HG03135 (cell line): ENCODE results near the gene ATP2C2.

Experiments used
- ATAC-seq: cut with Tn5 transposase; IDR thresholded peaks from one replicate; pipeline ENCODE4 v1.9.1; 2021; ENCODE audit warnings: mild to moderate bottlenecking, moderate library complexity; ENCODE audit not compliant: unreplicated experiment

Gene ATP2C2

GRCh38 chr16:84361546-84361945 lies 6.8 kb upstream of the ATP2C2 start:
- no peak for ATAC-seq

DNA sequence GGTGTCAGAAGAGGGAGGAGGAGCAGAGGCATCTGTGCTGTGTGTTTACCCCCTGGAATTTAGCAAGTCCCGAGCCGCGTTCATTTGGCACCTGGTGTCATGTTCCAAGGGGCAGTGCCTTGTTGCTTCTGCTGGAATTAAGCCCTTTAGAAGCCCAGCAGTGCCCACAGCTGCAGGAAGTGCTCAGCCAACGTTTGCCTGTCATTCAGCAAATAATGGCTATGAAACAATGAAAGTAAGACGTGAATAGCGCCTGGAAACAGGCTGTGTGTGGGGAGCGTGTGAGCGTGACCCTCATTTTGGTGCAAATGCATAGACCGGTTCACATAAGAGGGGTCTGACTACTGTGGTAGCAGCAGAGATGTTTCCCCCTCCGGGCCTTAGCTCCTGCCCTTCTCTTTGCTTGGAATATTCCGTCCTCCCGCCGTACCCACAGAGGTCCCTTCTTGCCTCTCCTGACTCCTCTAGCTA lies 5.8 kb upstream of the ATP2C2 start:
- no peak for ATAC-seq

DNA sequence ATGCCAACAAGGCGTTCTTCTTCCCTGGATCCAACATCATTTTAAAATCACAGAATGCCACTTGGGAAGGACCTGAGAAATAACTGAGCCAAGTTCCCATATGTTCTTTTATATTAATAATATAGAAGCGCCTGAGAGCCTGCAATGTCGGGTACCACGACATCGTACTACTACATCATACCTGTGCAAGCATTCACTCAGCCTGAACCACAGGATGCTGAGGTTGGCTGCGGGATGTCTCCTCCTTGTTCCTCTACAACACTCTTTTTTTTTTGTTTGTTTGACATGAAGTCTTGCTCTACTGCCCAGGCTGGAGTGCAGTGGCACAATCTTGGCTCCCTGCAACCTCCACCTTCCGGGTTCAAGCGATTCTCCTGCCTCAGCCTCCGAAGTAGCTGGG lies 2.1 kb upstream of the ATP2C2 start:
- ATAC-seq, result no peak

GRCh38 chr16:84367297-84367680 lies 1.0 kb upstream of the ATP2C2 start:
- no peak for ATAC-seq

GRCh38 chr16:84367750-84368307 lies 509 bp upstream of the ATP2C2 start:
- no peak for ATAC-seq

GRCh38 chr16:84369105-84369504 lies 767 bp downstream of the ATP2C2 start:
- no peak for ATAC-seq

- ATAC-seq, result no peak
Observed at GRCh38 chr16:84369938-84370627, 1.7 kb downstream of the ATP2C2 start.

DNA sequence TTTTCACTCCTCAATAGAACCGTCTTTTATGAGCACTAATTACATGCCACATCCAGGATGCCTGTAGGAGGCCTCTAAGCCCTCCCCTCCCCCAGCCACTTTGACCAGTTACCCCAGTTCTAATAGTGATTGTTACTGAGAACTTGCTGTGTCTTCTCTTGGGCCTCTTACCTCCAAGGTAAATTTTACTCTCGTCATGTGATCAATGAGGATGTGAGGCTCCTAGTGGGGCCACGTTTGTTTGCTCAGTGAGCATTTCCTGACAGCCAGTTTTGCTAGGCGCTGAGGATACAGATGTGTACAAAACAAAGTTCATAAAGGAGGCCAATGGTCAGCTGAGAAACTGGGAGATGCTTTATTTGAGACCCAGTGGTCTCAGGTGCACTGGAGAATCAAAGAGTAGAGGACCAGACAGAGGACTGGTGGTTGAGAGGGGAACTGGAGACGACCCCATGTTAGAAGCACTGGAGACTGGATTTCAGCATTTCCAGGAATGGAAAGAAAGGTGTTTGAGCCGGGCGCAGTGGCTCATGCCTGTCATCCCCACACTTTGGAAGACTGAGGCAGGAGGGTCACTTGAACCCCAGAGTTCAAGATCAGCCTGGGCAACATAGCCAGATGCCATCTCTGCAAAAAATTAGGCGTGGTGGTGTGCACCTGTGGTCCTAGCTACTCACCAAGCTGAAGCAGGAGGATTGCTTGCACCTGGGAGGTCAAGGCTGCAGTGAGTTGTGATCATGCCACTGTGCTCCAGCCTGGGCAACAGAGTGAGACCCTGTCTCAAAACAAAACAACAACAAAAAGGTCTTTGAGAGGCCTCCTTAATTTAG lies 2.6 kb downstream of the ATP2C2 start:
- ATAC-seq, result no peak

- no peak for ATAC-seq
Observed at GRCh38 chr16:84371553-84371865, 3.2 kb downstream of the ATP2C2 start.

DNA sequence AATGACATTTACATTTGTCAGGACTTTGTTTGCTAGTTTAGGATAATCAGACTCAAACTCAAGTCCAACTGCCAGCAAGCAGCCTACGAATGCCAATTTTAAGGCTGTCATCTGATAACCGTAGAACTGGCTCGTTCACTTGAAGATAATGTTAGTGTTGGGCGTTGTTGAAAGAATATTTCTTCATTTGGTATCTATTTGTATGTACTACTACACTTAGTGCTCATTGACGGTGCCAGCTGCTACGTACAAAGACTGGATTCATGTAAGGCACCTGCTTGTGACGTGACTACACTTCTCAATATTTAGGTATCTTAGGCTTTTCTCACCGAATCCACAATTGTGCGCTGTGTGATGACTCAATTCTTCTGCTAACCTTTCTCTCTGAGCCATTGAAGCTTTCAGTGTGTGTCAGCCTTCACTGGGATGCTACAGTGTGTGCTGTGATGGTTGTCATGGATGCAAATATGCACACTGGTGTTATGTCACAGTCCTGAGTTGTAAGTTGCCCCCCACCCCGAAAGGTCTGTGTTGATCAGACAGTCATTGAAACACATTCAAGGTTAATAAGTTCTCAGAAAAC lies 5.7 kb downstream of the ATP2C2 start:
- ATAC-seq, result no peak

DNA sequence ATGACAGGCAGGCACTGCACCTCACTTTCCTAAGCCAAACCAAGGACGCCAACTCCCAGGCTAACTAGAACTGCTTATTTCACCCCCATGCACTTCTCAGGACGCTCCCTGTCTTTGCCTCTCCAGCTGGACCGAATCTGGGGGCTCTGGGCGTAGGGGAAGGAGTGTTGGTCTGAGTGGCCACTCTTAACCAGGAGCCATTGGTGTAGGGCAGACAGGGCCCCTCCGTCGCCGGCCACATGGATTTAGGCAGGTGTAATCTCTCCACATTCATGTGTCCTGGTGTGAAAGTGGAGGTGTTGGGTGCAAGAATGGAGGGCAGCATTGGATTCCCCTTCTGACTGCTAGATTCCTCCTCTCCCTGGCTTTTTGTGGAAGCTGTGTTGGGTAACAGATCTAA lies 9.8 kb downstream of the ATP2C2 start:
- no peak for ATAC-seq

DNA sequence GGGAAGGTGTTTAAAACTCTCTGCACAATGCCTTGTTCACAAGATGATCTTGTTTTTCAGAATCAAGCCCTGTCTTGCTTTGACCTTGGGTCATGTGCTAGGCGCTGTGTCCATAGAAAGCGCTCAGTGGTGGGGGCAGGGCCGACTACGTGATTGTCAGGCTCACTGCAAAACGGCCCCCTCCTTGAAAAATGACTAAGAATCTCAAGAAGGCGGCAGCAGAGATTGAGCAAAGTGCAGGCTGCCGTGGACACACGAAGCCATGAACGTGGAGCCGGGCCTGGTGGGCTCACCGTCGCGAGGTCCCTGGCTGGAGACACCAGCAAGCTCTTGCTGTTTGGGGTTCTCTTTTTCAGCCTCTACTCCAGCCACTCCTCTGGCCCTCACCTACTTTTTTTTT lies 10.2 kb downstream of the ATP2C2 start:
- no peak for ATAC-seq

GRCh38 chr16:84379008-84379708 lies 10.8 kb downstream of the ATP2C2 start:
- ATAC-seq, result no peak

DNA sequence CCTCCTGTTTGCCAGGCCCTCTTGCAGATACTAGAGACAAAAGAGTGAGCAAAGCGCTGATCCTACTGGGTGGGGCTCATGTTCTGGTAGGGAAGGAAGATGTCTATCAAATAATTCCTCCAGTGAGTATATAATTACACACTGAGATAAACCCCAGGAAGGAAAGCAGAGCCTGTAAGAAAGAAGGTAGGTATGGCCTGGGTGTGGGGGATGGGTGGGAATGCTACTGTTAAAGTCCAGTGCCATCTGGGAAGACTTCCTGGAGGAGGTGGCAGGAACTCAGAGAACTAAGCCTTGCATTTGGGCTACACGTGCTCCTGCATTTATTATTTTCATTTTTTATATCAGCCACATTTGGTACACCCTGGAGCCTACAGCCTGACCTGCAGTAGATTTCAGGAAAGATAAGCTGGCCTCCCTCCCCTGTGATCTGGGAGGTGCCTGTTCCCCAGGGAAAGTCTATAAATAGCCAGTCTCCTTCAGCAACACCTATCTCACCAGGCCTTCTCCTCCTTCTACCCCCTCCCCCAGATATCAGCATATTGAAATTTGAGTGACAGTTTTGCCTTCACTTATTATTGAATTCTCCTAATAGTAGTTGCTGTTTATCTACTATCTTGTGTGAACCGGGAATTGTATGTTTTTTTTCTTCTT lies 11.5 kb downstream of the ATP2C2 start:
- ATAC-seq, result no peak

DNA sequence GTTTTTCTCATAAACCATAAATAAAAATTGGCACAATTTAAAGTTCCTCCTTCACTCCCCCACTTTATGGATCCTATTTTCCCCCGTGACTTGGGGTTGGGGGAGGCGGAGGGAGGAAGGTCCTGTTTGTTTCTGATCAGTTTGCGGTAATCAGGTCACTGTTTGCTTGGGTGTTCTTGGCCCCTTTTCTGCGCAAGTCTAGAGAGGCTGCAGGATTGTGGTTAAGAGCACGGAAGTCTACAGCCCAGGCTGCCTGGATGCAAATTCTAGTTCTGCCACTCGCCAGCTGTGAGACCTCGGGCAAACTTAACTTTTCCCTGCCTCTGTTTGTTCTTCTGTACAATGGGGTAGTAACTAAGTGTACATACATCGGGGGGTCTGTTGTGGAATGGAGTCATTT lies 12.1 kb downstream of the ATP2C2 start:
- no peak for ATAC-seq

DNA sequence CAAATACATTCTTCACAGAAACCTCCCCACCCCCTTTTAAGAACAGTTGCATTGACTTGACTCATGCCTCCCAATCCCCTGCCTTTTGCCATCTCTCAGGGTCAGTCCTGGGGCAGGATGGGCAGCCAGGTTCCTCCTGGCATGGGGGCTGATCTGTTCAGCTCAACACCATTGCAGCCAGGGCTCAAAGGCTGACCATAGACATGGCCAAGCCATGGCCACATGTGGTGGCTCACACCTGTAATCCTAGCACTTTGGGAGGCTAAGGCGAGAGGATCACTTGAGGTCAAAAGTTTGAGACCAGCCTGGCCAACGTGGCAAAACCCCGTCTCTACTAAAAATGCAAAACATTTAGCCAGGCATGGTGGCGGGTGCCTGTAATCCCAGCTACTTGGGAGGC lies 14.1 kb downstream of the ATP2C2 start:
- ATAC-seq, result no peak

DNA sequence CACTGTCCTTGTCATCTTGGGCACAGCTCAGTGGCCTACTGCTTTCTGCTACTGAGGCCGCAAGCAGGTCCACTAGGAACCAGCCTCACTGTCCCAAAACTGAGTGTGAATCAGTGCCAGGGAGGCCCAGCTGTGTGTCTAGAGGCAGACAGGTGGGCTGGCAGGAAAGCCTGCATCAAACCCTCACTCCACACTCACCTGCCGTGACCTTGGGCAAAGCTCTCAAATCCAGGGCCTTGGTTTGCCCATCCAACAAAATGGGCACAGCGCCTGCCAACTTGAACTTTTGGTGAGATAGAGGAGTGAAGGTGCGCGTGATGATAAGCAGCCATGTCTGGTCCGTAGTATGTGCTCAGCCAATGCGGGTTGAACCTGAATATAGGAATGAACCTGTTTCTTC lies 14.8 kb downstream of the ATP2C2 start:
- ATAC-seq, result no peak

DNA sequence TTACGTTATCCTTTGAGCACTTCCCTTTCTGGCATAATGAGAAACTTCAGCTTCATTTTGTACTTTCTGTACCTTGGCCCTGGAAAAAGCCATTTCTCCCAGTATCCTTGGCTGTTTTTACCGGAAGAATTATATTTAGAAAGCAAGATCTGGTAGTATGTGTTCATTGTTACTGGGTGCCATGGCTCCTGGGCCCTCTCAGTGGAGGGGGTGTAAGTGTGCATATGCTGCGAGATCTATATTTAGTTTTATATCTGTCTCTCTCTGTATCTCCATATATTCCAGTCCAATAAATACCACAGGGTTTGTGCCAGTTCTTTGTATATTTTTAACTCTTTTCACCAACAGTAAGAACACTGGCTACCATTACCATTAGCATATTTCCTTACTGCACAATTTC lies 17.7 kb downstream of the ATP2C2 start:
- ATAC-seq, result no peak

DNA sequence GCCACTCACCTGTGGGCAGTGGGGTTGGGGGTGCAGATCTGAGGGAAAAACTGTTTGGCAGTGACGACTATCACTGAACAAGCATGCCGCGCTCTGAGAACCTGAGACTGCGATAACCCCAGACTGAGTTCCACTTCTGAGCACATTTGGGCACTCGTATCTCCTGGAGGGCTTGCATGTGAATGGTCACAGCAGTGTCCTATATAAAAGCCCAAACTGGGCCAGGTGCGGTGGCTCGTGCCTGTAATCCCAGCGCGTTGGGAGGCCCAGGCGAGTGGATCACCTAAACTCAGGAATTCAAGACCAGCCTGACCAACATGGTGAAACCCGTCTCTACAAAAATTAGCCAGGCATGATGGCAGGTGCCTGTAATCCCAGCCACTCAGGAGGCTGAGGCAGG lies 18.7 kb downstream of the ATP2C2 start:
- ATAC-seq, result no peak

DNA sequence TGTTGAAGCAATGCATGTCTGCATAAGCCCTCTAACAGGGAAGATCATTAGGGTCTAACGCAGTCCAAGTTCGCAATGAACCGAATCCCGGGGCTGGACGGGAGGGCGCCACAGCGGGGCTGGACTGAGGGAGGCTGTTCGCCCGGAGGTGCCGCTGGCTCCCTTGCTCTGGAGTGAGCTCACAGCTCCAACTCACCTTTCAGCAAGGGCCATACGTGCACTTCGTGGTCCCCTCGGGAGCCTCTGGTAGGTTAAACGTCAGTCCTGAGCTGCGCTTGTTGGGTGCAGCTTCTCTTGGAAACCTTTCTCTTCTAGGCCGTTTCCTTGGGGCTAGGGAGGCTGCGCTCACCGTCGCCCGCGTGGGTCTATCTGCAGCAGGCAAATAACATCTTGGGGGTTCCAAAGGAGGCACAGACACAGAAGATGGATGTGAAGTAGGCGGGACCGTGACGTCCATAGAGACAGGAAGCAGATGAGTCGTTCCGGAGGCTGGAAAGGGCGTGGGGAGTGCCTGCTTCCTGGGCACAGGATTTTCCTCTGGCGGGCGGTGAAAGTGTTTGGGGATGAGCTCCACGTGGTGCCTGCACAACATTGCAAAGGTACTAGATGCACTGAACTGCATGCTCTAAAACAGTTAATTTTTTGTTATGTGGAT lies 21.9 kb downstream of the ATP2C2 start:
- no peak for ATAC-seq
